HepG2 (cell line): Measurements from ENCODE around the gene MATN1. TPM values are rescaled to one million over a fixed set of nuclear protein-coding genes. Genes with fewer than 3 reads are reported as not detected.

ENCODE experiments used
- EED ChIP-seq: sonication (generic); formaldehyde crosslinking; IDR thresholded peaks from 2 replicates; pipeline ENCODE4 v1.5.0; 2020; ENCODE audit warnings: mild to moderate bottlenecking, missing genetic modification reagents
- IRF2 ChIP-seq: IDR thresholded peaks from 2 replicates; pipeline ENCODE4 v1.6.1; 2018; ENCODE audit warnings: missing genetic modification reagents, missing compliant biosample characterization
- NBN ChIP-seq: fragments of 450-650 bp; conservative IDR thresholded peaks from 2 replicates; pipeline ENCODE4 v1.6.1; 2017
- SMAD9 ChIP-seq: sonication (generic); formaldehyde crosslinking; IDR thresholded peaks from 2 replicates; pipeline ENCODE4 v1.5.1; 2020; ENCODE audit warnings: mild to moderate bottlenecking, missing genetic modification reagents
- SP4 ChIP-seq: sonication (generic); formaldehyde crosslinking; IDR thresholded peaks from 2 replicates; pipeline ENCODE4 v1.8.1; 2023; ENCODE audit warnings: mild to moderate bottlenecking, missing genetic modification reagents
- TBL1XR1 ChIP-seq: fragments of 150-350 bp; IDR thresholded peaks from 2 replicates; pipeline ENCODE4 v1.6.1; 2014; ENCODE audit warnings: borderline replicate concordance, low read length; ENCODE audit not compliant: partially characterized antibody
- TSC22D2 ChIP-seq: sonication (generic); formaldehyde crosslinking; IDR thresholded peaks from 2 replicates; pipeline ENCODE4 v1.5.1; 2020; ENCODE audit warnings: missing genetic modification reagents, mild to moderate bottlenecking, borderline replicate concordance
- U2AF2 ChIP-seq: fragments of 200-400 bp; formaldehyde crosslinking; IDR thresholded peaks from 2 replicates; pipeline ENCODE4 v1.6.1; 2017; ENCODE audit warnings: low read depth, mild to moderate bottlenecking, low read length
- ZNF24 ChIP-seq: fragments of 450-650 bp; IDR thresholded peaks from 2 replicates; pipeline ENCODE4 v1.6.1; 2017; ENCODE audit warnings: antibody characterized with exemption, mild to moderate bottlenecking
- ZNF446 ChIP-seq: sonication (generic); formaldehyde crosslinking; IDR thresholded peaks from 2 replicates; pipeline ENCODE4 v1.5.0; 2020; ENCODE audit warnings: mild to moderate bottlenecking, missing genetic modification reagents
- polyA plus RNA-seq, 8 experiments: library from polyadenylated mRNA; depleted of rRNA in 3 of 8; stranded (reverse) in 7 of 8; unstranded in 1 of 8; fragments of >200 nt; fragmentation: Illumina TruSeq in 4 of 8; extraction: Trizol in 4 of 8; gene quantifications; 2 replicates each; pipeline versions ENCODE4 v1.2.1 to v1.2.3, GENCODE V29; 2011 to 2016; ENCODE audit warnings: low read depth in 4 of 8, missing spikeins in 1 of 8, mixed read lengths in 1 of 8; ENCODE audit not compliant: insufficient read depth in 1 of 8
- total RNA-seq, 5 experiments: library from RNA; depleted of rRNA; stranded (reverse); fragments of >200 nt; fragmentation: Illumina TruSeq; extraction: Trizol; gene quantifications; 2 replicates each; pipeline ENCODE4 v1.2.3, GENCODE V29; 2016; ENCODE audit warnings: low read depth in 1 of 5
- TF ChIP-seq, protein P1 (sequence below): IDR thresholded peaks from 2 replicates; pipeline ENCODE4 v1.4.0; 2020; ENCODE audit warnings: mild to moderate bottlenecking, missing genetic modification reagents
- TF ChIP-seq, protein P2 (sequence below): IDR thresholded peaks from 2 replicates; pipeline ENCODE4 v1.6.1; 2016; ENCODE audit warnings: missing biosample characterization, missing genetic modification reagents, low read depth
- TF ChIP-seq, protein P3 (sequence below): sonication (generic); formaldehyde crosslinking; IDR thresholded peaks from 2 replicates; pipeline ENCODE4 v1.4.0; 2020; ENCODE audit warnings: missing genetic modification reagents, borderline replicate concordance
- TF ChIP-seq, protein P4 (sequence below): sonication (generic); formaldehyde crosslinking; IDR thresholded peaks from 2 replicates; pipeline ENCODE4 v1.9.0; 2021; ENCODE audit warnings: missing genetic modification reagents, mild to moderate bottlenecking, borderline replicate concordance
- TF ChIP-seq, protein P5 (sequence below): sonication (generic); formaldehyde crosslinking; IDR thresholded peaks from 2 replicates; pipeline ENCODE4 v1.4.0; 2020; ENCODE audit warnings: mild to moderate bottlenecking, missing genetic modification reagents, borderline replicate concordance

MATN1 gene
- total and polyA plus RNA-seq, 2 of the 13 experiments (the other 11 are each of a cell fraction or from before 2014, with no cell fraction given): 0.04 to 0.05 TPM

DNA sequence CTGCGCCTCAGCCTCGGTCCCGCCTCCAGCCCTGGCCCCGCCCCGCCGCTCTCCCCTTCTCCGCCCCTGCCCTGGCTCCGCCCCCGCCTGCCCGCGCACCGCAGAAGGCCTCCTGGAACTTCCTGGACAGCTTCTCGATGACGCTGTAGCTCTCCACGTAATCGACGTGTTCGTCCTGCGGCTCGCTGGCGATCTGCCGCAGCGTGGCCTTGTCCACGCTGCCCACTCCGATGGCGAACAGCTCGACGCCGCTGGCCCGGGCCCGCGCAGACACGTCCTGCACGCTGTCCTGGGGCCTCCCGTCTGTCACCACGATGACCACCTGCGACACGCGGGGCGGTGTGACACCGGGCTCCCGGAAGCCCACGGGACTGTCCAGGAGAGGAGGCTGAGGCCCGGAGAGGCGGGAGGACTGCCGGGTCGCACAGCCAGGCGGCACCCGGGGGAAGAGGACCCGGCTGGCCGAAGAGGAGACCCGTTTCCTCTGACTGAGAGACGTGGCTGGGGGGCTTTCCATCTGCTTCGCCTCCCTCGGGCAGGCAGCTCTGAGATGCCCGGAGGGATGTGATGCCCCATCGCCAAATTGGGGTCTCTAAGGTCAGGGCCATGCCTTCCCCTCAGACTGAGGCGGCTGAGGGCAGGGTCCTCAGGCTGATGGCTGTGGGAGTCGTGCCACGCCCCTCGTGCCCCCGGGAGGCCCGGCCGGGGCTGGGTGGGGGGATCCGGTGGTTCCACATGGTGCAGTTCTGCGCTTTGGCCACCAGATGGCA lies 4.6 kb downstream of the MATN1 start (continued):
- TF ChIP-seq TBL1XR1 (no peak), ZNF24 (no peak), SMAD9 (CRISPR knock-in tag) (0 out of 2 replicates have a peak, but pooled peaks have one; percentile 36), SP4 (CRISPR knock-in tag) (peak; percentile 3; the same call in 1 of the 2 replicates), NBN (no peak), U2AF2 (no peak), EED (CRISPR knock-in tag) (peak; percentile 89), ZNF446 (CRISPR knock-in tag) (no peak), IRF2 (CRISPR knock-in tag) (no peak), TSC22D2 (CRISPR knock-in tag) (0 out of 2 replicates have a peak, but pooled peaks have one; percentile 38)
- TF ChIP-seq, protein P1, sequence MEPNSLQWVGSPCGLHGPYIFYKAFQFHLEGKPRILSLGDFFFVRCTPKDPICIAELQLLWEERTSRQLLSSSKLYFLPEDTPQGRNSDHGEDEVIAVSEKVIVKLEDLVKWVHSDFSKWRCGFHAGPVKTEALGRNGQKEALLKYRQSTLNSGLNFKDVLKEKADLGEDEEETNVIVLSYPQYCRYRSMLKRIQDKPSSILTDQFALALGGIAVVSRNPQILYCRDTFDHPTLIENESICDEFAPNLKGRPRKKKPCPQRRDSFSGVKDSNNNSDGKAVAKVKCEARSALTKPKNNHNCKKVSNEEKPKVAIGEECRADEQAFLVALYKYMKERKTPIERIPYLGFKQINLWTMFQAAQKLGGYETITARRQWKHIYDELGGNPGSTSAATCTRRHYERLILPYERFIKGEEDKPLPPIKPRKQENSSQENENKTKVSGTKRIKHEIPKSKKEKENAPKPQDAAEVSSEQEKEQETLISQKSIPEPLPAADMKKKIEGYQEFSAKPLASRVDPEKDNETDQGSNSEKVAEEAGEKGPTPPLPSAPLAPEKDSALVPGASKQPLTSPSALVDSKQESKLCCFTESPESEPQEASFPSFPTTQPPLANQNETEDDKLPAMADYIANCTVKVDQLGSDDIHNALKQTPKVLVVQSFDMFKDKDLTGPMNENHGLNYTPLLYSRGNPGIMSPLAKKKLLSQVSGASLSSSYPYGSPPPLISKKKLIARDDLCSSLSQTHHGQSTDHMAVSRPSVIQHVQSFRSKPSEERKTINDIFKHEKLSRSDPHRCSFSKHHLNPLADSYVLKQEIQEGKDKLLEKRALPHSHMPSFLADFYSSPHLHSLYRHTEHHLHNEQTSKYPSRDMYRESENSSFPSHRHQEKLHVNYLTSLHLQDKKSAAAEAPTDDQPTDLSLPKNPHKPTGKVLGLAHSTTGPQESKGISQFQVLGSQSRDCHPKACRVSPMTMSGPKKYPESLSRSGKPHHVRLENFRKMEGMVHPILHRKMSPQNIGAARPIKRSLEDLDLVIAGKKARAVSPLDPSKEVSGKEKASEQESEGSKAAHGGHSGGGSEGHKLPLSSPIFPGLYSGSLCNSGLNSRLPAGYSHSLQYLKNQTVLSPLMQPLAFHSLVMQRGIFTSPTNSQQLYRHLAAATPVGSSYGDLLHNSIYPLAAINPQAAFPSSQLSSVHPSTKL (CRISPR knock-in tag): peak; percentile 16; the same call in 1 of the 2 replicates
- TF ChIP-seq, protein P2, sequence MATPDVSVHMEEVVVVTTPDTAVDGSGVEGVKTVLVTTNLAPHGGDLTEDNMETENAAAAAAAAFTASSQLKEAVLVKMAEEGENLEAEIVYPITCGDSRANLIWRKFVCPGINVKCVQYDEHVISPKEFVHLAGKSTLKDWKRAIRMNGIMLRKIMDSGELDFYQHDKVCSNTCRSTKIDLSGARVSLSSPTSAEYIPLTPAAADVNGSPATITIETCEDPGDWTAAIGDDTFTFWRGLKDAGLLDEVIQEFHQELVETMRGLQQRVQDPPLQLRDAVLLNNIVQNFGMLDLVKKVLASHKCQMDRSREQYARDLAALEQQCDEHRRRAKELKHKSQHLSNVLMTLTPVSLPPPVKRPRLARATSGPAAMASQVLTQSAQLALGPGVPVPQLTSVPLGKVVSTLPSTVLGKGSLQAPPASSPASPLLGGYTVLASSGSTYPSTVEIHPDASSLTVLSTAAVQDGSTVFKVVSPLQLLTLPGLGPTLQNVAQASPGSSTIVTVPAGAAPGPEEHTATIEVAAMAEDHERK: no peak; the same call in 1 of the 2 replicates
- TF ChIP-seq, protein P3, sequence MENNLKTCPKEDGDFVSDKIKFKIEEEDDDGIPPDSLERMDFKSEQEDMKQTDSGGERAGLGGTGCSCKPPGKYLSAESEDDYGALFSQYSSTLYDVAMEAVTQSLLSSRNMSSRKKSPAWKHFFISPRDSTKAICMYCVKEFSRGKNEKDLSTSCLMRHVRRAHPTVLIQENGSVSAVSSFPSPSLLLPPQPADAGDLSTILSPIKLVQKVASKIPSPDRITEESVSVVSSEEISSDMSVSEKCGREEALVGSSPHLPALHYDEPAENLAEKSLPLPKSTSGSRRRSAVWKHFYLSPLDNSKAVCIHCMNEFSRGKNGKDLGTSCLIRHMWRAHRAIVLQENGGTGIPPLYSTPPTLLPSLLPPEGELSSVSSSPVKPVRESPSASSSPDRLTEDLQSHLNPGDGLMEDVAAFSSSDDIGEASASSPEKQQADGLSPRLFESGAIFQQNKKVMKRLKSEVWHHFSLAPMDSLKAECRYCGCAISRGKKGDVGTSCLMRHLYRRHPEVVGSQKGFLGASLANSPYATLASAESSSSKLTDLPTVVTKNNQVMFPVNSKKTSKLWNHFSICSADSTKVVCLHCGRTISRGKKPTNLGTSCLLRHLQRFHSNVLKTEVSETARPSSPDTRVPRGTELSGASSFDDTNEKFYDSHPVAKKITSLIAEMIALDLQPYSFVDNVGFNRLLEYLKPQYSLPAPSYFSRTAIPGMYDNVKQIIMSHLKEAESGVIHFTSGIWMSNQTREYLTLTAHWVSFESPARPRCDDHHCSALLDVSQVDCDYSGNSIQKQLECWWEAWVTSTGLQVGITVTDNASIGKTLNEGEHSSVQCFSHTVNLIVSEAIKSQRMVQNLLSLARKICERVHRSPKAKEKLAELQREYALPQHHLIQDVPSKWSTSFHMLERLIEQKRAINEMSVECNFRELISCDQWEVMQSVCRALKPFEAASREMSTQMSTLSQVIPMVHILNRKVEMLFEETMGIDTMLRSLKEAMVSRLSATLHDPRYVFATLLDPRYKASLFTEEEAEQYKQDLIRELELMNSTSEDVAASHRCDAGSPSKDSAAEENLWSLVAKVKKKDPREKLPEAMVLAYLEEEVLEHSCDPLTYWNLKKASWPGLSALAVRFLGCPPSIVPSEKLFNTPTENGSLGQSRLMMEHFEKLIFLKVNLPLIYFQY (CRISPR knock-in tag): no peak
- TF ChIP-seq, protein P4, sequence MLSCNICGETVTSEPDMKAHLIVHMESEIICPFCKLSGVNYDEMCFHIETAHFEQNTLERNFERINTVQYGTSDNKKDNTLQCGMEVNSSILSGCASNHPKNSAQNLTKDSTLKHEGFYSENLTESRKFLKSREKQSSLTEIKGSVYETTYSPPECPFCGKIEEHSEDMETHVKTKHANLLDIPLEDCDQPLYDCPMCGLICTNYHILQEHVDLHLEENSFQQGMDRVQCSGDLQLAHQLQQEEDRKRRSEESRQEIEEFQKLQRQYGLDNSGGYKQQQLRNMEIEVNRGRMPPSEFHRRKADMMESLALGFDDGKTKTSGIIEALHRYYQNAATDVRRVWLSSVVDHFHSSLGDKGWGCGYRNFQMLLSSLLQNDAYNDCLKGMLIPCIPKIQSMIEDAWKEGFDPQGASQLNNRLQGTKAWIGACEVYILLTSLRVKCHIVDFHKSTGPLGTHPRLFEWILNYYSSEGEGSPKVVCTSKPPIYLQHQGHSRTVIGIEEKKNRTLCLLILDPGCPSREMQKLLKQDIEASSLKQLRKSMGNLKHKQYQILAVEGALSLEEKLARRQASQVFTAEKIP (CRISPR knock-in tag): no peak
- TF ChIP-seq, protein P5, sequence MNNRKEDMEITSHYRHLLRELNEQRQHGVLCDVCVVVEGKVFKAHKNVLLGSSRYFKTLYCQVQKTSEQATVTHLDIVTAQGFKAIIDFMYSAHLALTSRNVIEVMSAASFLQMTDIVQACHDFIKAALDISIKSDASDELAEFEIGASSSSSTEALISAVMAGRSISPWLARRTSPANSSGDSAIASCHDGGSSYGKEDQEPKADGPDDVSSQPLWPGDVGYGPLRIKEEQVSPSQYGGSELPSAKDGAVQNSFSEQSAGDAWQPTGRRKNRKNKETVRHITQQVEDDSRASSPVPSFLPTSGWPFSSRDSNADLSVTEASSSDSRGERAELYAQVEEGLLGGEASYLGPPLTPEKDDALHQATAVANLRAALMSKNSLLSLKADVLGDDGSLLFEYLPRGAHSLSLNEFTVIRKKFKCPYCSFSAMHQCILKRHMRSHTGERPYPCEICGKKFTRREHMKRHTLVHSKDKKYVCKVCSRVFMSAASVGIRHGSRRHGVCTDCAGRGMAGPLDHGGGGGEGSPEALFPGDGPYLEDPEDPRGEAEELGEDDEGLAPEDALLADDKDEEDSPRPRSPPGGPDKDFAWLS (CRISPR knock-in tag): 0 out of 2 replicates have a peak, but pooled peaks have one; percentile 42
